SU-DHL-6 (cell line): Measurements from ENCODE around the gene EIF3B.
"Not testable (repeated sequence)": the region's sequence is repeated elsewhere in the genome, so short reads cannot be mapped to it uniquely, and the experiment has no call there.

Experiments used
- H2AFZ ChIP-seq: fragments of 200-600 bp; sonication (generic); 2 replicates; pipeline ENCODE4 v1.6.1; 2014; ENCODE audit warnings: low read depth, mild to moderate bottlenecking, moderate library complexity, mixed read lengths, antibody characterized with exemption, low read length; ENCODE audit not compliant: severe bottlenecking
- H3F3A ChIP-seq: fragments of 200-600 bp; shearing (Covaris generic); 2 replicates; pipeline ENCODE4 v1.6.0; 2016; ENCODE audit warnings: antibody characterized with exemption, mild to moderate bottlenecking; ENCODE audit not compliant: insufficient read depth
- H3K27ac ChIP-seq: fragments of 200-600 bp; sonication (generic); 2 replicates; pipeline ENCODE4 v1.5.1; 2016; ENCODE audit warnings: low read depth, mild to moderate bottlenecking, low read length, moderate library complexity, mixed read lengths
- H3K27me3 ChIP-seq: fragments of 200-600 bp; sonication (generic), shearing (Covaris generic); 2 replicates; pipeline ENCODE4 v1.6.0; 2014; ENCODE audit warnings: mild to moderate bottlenecking, low read length
- H3K36me3 ChIP-seq: fragments of 200-600 bp; sonication (generic); 2 replicates; pipeline ENCODE4 v1.6.1; 2014; ENCODE audit warnings: mild to moderate bottlenecking, low read length, mixed read lengths
- H3K4me2 ChIP-seq: fragments of 300-600, 200-600 bp; shearing (Covaris generic), sonication (generic); 2 replicates; pipeline ENCODE4 v1.6.0; 2014; ENCODE audit warnings: low read length, low read depth, mild to moderate bottlenecking; ENCODE audit not compliant: poor library complexity, severe bottlenecking
- H3K4me3 ChIP-seq: fragments of 200-600 bp; sonication (generic); 2 replicates; pipeline ENCODE4 v1.5.1; 2014; ENCODE audit warnings: antibody characterized with exemption, low read length, mild to moderate bottlenecking, mixed read lengths; ENCODE audit not compliant: insufficient read depth, poor library complexity, severe bottlenecking
- H3K79me2 ChIP-seq: fragments of 200-600 bp; sonication (generic); 2 replicates; pipeline ENCODE4 v1.6.1; 2014; ENCODE audit warnings: mild to moderate bottlenecking, low read length, moderate library complexity; ENCODE audit not compliant: insufficient read depth
- H3K9ac ChIP-seq: fragments of 200-600 bp; sonication (generic); 2 replicates; pipeline ENCODE4 v1.7.0; 2014; ENCODE audit warnings: mild to moderate bottlenecking, low read length
- H3K9me2 ChIP-seq: fragments of 200-600 bp; sonication (generic); replicated peaks from 2 replicates; pipeline ENCODE4 v1.6.1; 2014; ENCODE audit warnings: low read length; ENCODE audit not compliant: insufficient read depth
- H3K9me3 ChIP-seq: fragments of 200-600 bp; sonication (generic); 2 replicates; pipeline ENCODE4 v1.6.1; 2014; ENCODE audit warnings: low read length, mixed read lengths; ENCODE audit not compliant: insufficient read depth
- H4K20me1 ChIP-seq: fragments of 200-600 bp; sonication (generic); 2 replicates; pipeline ENCODE4 v1.6.1; 2014; ENCODE audit warnings: low read depth, mild to moderate bottlenecking, antibody characterized with exemption, low read length, moderate library complexity, mixed read lengths
- EZH2phosphoT487 ChIP-seq: fragments of 200-600 bp; sonication (generic), shearing (Covaris generic); conservative IDR thresholded peaks from 2 replicates; pipeline ENCODE4 v1.6.1; 2018; ENCODE audit warnings: mild to moderate bottlenecking, antibody characterized with exemption, low read length, moderate library complexity, mixed read lengths
- TF ChIP-seq, protein P1 (sequence below): fragments of 200-600 bp; sonication (generic); IDR thresholded peaks from one replicate; pipeline ENCODE4 v1.5.1; 2017; ENCODE audit warnings: antibody characterized with exemption, mild to moderate bottlenecking, low read length, moderate library complexity; ENCODE audit not compliant: insufficient read depth, poor library complexity, severe bottlenecking

Gene EIF3B

DNA sequence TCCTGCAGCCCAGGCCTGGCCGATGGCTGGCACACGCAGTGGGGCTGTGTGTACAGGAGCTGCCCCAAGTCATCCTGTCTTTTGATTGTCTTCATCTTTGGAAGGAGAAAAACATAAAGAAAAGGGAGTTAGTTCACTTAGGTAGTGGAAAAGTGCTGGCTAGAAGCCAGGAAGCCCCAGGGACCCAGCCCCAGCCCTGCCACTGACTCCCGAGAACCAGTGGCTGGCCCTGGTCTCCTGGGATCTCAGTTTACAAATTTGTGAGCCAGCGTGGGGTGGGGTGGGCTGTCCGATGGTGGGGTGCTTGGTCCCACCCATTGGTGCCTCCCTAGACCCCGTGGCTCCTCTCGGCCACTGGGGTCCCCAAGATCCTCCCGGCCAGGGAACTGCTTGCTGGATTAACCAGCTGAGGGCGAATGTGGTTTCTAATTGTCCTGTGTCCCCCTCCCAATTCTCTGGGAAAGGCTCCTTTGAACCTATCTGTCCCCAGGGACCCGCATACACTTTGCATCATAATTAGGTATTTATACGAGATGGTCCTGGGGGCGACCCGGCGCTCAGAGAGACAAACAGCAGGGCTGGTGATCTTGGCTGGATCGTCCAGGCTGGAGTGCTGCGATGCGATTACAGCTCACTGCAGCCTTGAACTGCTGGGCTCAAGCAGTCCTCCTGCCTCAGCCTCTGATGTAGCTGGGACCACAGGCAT is 32.5 kb downstream of the EIF3B start:
- no peaks in the 10 kb centered on the region for H3K27me3 ChIP-seq
- no peak overlapping the region for H3K27ac ChIP-seq
- no peak for TF ChIP-seq EZH2phosphoT487
- TF ChIP-seq, protein P1, sequence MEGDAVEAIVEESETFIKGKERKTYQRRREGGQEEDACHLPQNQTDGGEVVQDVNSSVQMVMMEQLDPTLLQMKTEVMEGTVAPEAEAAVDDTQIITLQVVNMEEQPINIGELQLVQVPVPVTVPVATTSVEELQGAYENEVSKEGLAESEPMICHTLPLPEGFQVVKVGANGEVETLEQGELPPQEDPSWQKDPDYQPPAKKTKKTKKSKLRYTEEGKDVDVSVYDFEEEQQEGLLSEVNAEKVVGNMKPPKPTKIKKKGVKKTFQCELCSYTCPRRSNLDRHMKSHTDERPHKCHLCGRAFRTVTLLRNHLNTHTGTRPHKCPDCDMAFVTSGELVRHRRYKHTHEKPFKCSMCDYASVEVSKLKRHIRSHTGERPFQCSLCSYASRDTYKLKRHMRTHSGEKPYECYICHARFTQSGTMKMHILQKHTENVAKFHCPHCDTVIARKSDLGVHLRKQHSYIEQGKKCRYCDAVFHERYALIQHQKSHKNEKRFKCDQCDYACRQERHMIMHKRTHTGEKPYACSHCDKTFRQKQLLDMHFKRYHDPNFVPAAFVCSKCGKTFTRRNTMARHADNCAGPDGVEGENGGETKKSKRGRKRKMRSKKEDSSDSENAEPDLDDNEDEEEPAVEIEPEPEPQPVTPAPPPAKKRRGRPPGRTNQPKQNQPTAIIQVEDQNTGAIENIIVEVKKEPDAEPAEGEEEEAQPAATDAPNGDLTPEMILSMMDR: no peak
- H3K9me3 ChIP-seq: no peaks in the 10 kb centered on the region
- H3K4me2 ChIP-seq: no peak overlapping the region
- H3K36me3 ChIP-seq: no peaks in the 10 kb centered on the region
- H3K4me3 ChIP-seq: no peak overlapping the region
- no peaks in the 10 kb centered on the region for H3F3A ChIP-seq
- no peaks in the 10 kb centered on the region; the same call in 1 of the 2 replicates for H4K20me1 ChIP-seq
- H3K9me2 ChIP-seq: no peaks in the 10 kb centered on the region
- no peak overlapping the region for H2AFZ ChIP-seq
- no peaks in the 10 kb centered on the region for H3K79me2 ChIP-seq
- no peak overlapping the region for H3K9ac ChIP-seq

DNA sequence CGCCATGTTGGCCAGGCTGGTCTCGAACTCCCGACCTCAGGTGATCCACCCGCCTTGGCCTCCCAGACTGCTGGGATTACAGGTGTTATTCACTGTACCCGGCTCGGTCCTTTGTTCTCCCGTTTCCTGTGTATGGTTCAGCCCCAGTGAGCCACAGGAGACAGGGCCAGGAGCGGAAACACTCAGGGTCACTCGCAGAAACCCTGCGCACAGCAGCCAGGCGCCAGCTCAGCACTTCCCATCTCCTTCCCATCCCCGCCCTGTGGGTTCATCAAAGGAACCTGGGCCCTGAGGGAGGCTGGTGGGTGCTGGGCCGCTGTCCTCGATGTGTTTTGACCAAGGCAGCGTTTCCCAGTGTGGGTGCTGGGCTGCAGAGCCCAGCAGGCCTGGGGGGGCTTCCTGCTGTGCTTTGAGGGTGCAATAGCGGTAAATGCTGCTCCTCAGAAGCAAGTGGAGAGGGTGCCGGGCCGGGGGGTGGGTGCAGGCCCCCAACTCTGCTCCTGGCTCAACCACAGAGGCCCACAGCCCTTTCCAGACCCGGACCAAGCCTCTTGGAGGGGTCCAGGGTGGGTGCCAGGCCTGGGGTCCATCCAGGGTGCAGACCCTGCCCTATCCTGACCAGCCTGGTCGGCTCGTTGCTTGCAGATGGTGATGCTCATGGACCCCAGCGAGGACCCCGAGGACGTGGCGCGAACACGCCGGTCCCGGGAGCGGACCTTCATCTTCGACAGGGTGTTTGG is 33.4 kb downstream of the EIF3B start:
- Histone ChIP-seq H3K36me3 (no peaks in the 10 kb centered on the region), H3K9ac (no peak overlapping the region), H3K79me2 (no peaks in the 10 kb centered on the region)

DNA sequence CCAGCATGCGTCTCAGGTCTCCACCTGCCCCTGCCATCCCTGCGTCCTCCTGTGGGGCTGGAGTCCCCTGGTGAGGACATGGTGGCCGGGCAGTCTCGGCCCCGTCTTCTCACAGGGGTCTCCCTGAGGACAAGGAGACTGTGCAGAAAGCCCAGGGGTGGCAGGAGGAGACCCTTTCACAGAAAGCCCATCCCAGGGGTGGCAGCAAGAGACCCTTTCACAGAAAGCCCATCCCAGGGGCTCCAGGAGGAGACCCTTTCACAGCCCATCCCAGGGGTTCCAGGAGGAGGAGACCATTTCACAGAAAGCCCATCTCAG is 34.0 kb downstream of the EIF3B start:
- no peaks in the 10 kb centered on the region for H3K27me3 ChIP-seq
- H3K36me3 ChIP-seq: no peaks in the 10 kb centered on the region
- H3K4me3 ChIP-seq: no peak overlapping the region
- peaks cover 4% of the 10 kb centered on the region for H3F3A ChIP-seq
- no peaks in the 10 kb centered on the region for H3K9me2 ChIP-seq
- H2AFZ ChIP-seq: no peak overlapping the region
- no peaks in the 10 kb centered on the region for H3K9me3 ChIP-seq
- no peak overlapping the region for H3K9ac ChIP-seq
- no peak overlapping the region for H3K27ac ChIP-seq
- H3K79me2 ChIP-seq: no peaks in the 10 kb centered on the region
- H3K4me2 ChIP-seq: no peak overlapping the region
- no peak for TF ChIP-seq EZH2phosphoT487
- TF ChIP-seq, protein P1: no peak
- H4K20me1 ChIP-seq: no peaks in the 10 kb centered on the region

More for the DNA sequence above, 33.4 kb downstream of the EIF3B start:
- Histone ChIP-seq H3K4me3 (no peak overlapping the region), H3K9me3 (no peaks in the 10 kb centered on the region), H3K27ac (no peak overlapping the region), H3F3A (no peaks in the 10 kb centered on the region; the same call in 1 of the 2 replicates), H3K4me2 (no peak overlapping the region), H3K27me3 (no peaks in the 10 kb centered on the region), H4K20me1 (no peaks in the 10 kb centered on the region), H3K9me2 (no peaks in the 10 kb centered on the region), H2AFZ (no peak overlapping the region)
- TF ChIP-seq EZH2phosphoT487: no peak
- TF ChIP-seq, protein P1: no peak

DNA sequence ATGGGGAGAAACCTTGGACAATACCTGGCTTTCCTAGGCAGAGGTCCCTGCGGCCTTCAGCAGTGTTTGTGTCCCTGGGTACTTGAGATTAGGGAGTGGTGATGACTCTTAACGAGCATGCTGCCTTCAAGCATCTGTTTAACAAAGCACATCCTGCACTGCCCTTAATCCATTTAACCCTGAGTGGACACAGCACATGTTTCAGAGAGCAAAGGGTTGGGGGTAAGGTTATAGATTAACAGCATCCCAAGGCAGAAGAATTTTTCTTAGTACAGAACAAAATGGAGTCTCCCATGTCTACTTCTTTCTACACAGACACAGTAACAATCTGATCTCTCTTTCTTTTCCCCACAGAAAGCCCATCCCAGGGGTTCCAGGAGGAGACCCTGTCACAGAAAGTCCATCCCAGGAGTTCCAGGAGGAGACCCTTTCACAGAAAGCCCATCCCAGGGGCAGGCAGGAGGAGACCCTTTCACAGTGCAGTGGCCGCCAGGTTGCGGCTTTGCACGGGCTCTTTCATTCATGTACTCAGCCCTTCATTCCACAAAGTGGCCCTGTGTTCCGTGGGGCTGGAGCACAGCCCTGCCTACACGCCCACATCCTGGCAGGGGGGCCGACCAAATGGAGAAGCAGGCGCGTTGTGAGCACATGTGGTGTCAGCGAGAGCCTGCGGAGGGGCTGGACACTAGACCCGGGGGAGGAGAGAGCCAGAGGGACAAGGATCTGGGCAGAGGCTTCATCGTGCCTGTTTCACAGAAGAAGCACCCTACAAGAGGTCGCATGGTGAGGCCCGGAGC is 35.6 kb downstream of the EIF3B start:
- not testable (repeated sequence) for H2AFZ ChIP-seq, H3K9me3 ChIP-seq, H3K9me2 ChIP-seq, H3K4me2 ChIP-seq, H3K9ac ChIP-seq, H3K79me2 ChIP-seq, H3K36me3 ChIP-seq, H3K27me3 ChIP-seq, H3K27ac ChIP-seq, H3F3A ChIP-seq, H4K20me1 ChIP-seq, H3K4me3 ChIP-seq
